Erythroblast (primary cell): Measurements from ENCODE around the gene TDP2.
A peak's percentile ranks its signal among the peaks of the same experiment; 100 is the strongest.

Experiments
- DNase-seq, 2 experiments: peaks; one replicate each; lab custom pipeline; 2025; lab: John Stamatoyannopoulos, UW
- GATA1 ChIP-seq: IDR thresholded peaks from 2 replicates; pipeline ENCODE4 v1.6.1; 2011; ENCODE audit warnings: low read depth, mild to moderate bottlenecking, control low read depth, low read length, moderate library complexity
- POLR2A ChIP-seq: IDR thresholded peaks from 2 replicates; pipeline ENCODE4 v1.6.1; 2011; ENCODE audit warnings: mild to moderate bottlenecking, low read length

TDP2 gene

DNA sequence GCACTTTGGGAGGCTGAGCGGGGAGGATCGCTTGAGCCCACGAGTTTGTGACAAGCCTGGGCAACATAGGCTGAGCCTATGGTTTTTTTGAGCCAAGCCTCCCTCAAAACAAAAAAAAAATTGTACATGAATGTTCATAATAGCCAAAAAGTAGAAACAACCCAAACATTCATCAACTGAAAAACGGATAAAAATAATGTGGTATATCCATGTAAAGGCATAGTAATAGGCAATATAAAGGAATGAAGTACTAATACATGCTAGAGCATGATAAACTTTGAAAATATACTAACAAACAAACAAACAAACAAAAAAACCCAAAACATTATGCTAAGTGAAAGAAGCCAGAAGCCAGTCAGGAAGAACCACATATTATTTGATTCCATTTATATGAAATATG, 56.0 kb downstream of the TDP2 start:
- no peak for DNase-seq
- TF ChIP-seq POLR2A (no peak), GATA1 (no peak)

DNA sequence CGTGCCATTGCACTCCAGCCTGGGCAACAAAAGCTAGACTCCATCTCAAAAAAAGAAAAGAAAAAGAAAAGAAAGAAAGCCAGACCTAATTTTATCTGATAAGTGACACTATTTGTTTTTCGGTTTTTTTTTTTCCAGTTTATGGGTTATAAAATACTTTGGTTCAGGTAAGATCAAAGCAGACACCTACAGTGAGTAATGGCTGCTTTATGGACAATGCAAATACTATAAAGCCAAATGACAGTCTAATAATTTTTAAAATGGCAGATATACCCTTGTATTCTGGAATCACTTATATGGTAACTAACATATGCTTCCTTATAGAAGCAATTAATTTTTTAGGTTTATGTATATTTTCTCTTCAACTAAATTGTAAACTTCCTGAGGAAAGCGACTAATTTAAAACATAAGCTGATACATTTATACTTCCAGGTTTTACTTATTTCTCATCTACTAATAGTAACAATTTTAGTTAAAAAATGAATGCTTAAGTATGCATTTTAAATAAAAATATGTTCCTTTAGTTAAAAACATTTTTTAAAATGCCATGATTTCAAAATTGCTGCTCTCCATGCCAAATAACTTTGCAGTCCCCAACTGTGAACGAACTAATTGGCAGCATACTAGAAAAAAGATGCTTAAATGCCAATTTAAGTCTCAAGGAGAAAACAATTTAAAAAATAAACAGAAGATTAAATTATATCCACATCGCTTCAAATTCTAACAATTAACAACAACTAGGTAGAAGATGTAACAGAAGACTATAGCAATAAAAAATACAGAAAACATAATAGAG, 59.2 kb downstream of the TDP2 start:
- DNase-seq, result no peak
- TF ChIP-seq GATA1 (no peak), POLR2A (no peak)

DNA sequence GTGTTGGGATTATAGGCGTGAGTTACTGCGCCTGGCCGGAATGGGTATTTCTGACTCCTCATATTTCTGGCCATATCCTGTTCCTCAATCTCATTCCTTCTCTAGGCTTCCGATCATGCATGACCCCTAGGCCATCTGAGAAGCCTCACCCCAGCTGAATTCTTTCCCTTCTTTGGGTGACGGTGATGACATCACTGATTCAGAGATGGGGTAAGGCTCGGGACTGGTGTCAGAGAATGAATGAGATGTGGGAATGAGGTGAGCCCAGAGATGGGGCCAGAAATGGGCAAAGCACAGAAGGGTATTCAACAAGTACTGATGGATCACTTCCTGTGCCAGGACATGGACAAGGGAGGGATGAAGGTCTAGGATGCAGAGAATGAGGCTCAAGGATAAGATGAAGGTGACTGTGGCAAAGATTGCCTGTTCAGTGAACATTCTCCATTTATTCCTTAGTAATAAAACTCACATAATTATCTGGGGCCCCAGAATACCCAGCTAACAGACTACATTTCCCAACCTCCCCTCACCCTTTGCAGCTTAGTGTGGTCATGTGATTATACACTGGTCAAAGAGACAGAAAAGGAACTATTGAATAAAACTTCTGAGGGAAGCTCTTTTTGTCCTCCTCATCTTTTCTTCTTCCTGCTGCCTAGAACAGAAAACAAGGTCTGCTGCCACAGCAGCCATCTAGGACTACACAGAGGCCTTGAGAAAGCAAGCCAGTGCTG, 60.3 kb downstream of the TDP2 start:
- no peak for DNase-seq
- TF ChIP-seq GATA1, result no peak
- TF ChIP-seq POLR2A, result no peak

DNA sequence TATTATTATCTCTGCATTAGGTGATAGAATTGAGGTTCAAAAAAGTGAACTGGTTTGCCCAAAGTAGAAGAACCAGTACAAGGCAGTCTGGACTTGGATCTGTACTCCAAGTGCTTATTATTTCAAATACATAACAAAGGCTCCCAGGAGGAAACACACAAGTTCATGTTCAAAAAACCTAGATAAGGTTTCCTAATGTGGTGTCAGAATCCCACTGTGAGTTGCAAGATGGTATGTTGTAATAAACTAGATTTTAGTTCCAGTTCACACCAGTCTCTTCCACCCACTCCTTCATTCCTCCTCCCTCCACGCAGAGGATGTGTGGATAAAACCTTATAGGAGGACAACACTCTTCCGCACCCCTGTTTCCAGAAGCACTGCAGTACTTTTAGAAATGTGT, 63.5 kb downstream of the TDP2 start:
- TF ChIP-seq POLR2A (no peak), GATA1 (no peak)
- DNase-seq, result no peak

DNA sequence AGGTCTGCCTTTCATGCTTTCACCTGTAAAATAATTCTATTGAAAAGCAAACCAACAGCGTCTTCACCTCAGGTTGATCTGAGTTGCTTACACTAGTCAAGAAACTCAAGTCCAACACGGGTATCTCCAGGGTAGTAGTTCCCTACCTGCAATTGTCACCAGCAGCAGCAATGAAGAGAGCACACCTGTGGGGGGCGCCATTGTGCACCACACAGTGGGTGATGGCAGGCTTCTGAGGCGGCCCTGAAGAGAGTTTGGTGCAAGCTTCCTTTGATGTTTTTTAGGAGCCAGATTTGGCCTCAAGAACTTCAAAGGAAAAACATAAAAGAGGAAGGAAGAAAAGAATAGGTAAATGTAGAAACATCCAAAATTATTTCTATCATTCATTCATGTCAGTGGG, 65.8 kb downstream of the TDP2 start:
- peak; percentile 3 to 27 for DNase-seq
- no peak for TF ChIP-seq GATA1
- TF ChIP-seq POLR2A, result no peak
